GM19240 (cell line): ENCODE results near the gene ARFIP1.
"Not testable (repeated sequence)": the region's sequence is repeated elsewhere in the genome, so short reads cannot be mapped to it uniquely, and the experiment has no call there.

Experiments used
- DNase-seq: peaks from one replicate; pipeline ENCODE4 v3.0.0; 2011; ENCODE audit warnings: low spot score; ENCODE audit not compliant: insufficient read length

Gene ARFIP1

GRCh38 chr4:152896811-152897210 is 117.1 kb downstream of the ARFIP1 start:
- DNase-seq: no peak

- DNase-seq: not testable (repeated sequence)
Measured at GRCh38 chr4:152898133-152898532, 118.4 kb downstream of the ARFIP1 start.

- no peak for DNase-seq
Measured at GRCh38 chr4:152898606-152899005, 118.9 kb downstream of the ARFIP1 start.

- no peak for DNase-seq
Measured at GRCh38 chr4:152900395-152900794, 120.6 kb downstream of the ARFIP1 start.

- DNase-seq: no peak
Measured at GRCh38 chr4:152901205-152901604, 121.5 kb downstream of the ARFIP1 start.

- DNase-seq: no peak
Measured at GRCh38 chr4:152903658-152904057, 123.9 kb downstream of the ARFIP1 start.

- DNase-seq: no peak
Measured at GRCh38 chr4:152909901-152910300, 130.1 kb downstream of the ARFIP1 start.

- DNase-seq: no peak
Measured at GRCh38 chr4:152910521-152910920, 130.8 kb downstream of the ARFIP1 start.

- no peak for DNase-seq
Measured at GRCh38 chr4:152917543-152918395, 138.0 kb downstream of the ARFIP1 start.

GRCh38 chr4:152919826-152920225 is 140.1 kb downstream of the ARFIP1 start:
- DNase-seq: no peak

- no peak for DNase-seq
Measured at GRCh38 chr4:152920768-152921167, 141.0 kb downstream of the ARFIP1 start.

GRCh38 chr4:152921284-152921683 is 141.5 kb downstream of the ARFIP1 start:
- DNase-seq: no peak

- no peak for DNase-seq
Measured at GRCh38 chr4:152925851-152926250, 146.1 kb downstream of the ARFIP1 start.

GRCh38 chr4:152926959-152927358 is 147.2 kb downstream of the ARFIP1 start:
- no peak for DNase-seq

GRCh38 chr4:152927737-152928136 is 148.0 kb downstream of the ARFIP1 start:
- no peak for DNase-seq

GRCh38 chr4:152928286-152928685 is 148.5 kb downstream of the ARFIP1 start:
- DNase-seq: no peak

- no peak for DNase-seq
Measured at GRCh38 chr4:152929888-152930287, 150.1 kb downstream of the ARFIP1 start.

- no peak for DNase-seq
Measured at GRCh38 chr4:152935143-152935542, 155.4 kb downstream of the ARFIP1 start.

GRCh38 chr4:152935631-152936445 is 156.1 kb downstream of the ARFIP1 start, which contains the start of gene FHDC1:
TSS of gene FHDC1 (plus strand) at chr4:152936323. CDS start at chr4:152943058, 6,735 bp downstream.
- no peak for DNase-seq

- peak; percentile 6 for DNase-seq
Measured at GRCh38 chr4:152936446-152937335, 156.9 kb downstream of the ARFIP1 start.
